NCI-H128 (cell line): ENCODE data around the gene GNLY.

Experiments
- DNase-seq: peaks from one replicate; lab custom pipeline; 2025; ENCODE audit not compliant: unreplicated experiment; lab: John Stamatoyannopoulos, UW

GNLY gene

DNA sequence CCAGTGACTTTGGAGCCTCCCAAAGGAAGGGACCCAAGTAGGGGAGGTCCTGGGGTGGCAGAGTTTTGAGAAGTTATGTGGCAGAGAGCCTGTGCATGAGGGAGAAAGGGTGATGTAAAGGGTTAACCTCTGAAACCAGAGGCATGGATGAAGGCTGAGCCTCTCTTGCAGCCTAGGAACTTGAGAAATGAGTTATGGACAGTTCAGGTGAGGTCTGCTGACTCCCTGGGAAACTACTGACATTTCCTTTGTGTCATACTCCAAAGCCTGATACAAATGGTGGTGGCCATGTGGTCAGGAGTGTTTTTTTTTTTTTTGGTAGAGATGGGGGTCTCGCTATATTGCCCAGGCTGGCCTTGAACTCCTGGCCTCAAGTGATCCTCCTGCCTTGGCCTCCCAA, 12.4 kb upstream of the GNLY start:
- DNase-seq = no peak

DNA sequence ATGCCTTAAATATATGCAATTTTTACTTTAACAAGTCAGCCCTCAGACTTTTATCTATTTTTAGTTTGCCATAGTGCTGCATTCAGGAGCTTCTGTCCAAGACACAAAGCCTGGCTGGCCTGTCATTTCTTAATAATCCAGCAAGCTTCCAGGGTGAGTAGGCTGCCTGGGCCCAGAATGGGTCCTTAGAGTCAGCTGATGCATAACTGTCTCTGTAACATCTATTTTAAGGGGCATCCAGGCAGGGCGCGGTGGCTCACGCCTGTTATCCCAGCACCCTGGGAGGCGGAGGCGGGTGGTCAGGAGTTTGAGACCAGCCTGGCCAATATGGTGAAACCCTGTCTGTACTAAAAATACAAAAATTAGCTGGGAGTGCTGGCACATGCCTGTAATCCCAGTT, 11.8 kb upstream of the GNLY start:
- DNase-seq = no peak

DNA sequence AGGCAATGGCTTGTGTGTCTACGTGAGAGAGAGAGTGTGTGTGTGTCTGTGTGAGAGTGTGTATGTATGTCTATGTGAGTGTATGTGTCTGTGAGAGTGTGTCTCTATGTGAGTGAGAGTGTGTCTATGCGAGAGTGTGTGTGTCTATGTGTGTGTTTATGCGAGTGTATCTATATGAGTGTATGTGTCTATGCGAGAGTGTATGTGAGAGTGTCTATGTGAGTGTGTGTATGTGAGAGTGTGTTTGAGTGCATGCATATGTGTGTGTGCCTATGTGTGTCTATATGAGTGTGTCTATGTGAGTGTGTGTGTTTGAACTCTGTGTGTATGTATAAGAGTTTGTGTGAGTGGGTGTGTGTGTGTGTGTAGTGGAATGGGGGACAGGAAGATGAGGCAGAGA, 9.8 kb upstream of the GNLY start:
- DNase-seq = no peak

DNA sequence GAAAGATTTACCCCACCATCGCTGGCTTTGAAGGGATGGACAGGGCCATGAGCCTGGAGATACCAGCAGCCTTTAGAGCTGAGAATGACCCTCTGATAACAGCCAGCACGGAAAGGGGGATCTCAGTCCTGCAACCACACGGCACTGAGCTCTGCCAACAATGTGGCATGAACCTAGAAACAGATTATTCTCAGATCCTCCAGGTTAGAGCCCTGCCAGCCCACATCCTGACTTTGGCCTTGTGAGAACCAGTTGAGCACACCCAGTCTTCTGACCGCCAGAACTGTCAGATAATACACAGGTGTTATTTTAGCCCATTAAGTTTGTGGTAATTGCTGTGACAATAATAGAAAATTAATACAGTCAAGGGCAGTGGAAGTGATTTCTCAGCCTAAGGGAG, 9.4 kb upstream of the GNLY start:
- DNase-seq = no peak

DNA sequence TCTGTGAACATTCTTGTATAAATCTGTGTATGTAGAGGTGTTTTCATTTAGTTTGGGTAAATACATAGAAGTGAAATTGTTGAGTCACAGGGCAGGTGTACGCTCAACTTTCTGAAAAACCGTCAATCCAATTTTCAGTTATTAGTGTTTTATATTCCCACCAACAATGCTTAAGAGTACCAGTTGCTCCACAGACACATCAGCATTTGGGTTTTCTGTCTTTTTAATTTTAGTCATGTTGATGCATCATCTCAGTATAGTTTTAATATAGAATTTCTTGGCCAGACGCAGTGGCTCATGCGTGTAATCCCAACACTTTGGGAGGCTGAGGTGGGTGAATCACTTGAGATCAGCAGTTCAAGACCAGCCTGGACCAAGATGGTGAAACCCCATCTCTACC, 3.2 kb upstream of the GNLY start:
- no peak for DNase-seq

DNA sequence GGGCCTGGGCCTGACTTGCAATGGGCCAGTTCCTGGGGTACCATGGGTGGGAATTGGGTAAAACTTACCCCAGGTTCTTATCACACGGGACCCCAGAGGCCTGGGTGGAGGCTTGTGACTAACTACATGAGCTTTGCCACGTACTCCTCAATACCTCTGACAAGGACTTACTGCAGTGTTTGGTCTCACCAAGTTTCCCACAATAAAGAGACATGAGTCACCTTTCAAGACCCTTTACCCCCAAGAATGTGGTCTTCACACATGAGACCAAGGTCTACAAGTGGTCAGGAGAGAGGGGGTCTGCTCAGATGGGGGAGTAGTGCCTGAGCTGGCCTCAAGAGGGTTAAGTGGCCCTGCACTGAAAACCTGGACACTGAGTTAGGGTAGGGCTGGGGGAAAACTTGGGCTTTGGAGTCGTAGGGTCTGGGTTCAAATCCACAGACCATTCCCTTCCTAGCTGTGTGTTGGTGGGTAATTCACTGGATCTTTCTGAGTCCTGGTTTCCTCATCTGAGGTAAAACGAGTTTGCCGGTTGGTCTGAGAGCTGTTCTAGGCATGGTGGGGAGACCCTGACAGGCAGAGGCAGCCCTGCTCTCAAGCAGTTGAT, 2.0 kb upstream of the GNLY start:
- no peak for DNase-seq

DNA sequence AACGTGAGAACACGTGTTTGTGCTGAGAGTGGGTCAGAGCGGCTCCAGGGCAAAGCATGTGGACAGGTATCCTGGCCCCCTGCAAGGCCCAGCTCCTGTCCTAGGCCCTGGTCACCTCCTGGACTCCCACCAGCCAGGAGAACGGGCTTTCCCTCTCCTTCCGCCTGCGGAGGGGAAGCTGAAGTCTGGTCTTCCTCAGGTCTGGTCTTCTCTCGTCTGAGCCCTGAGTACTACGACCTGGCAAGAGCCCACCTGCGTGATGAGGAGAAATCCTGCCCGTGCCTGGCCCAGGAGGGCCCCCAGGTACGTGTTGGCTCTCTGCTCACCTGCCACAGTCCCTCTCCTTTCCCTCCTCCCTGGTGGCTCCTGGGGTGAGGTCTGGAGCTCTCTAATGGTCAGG, 963 bp downstream of the GNLY start:
- no peak for DNase-seq

DNA sequence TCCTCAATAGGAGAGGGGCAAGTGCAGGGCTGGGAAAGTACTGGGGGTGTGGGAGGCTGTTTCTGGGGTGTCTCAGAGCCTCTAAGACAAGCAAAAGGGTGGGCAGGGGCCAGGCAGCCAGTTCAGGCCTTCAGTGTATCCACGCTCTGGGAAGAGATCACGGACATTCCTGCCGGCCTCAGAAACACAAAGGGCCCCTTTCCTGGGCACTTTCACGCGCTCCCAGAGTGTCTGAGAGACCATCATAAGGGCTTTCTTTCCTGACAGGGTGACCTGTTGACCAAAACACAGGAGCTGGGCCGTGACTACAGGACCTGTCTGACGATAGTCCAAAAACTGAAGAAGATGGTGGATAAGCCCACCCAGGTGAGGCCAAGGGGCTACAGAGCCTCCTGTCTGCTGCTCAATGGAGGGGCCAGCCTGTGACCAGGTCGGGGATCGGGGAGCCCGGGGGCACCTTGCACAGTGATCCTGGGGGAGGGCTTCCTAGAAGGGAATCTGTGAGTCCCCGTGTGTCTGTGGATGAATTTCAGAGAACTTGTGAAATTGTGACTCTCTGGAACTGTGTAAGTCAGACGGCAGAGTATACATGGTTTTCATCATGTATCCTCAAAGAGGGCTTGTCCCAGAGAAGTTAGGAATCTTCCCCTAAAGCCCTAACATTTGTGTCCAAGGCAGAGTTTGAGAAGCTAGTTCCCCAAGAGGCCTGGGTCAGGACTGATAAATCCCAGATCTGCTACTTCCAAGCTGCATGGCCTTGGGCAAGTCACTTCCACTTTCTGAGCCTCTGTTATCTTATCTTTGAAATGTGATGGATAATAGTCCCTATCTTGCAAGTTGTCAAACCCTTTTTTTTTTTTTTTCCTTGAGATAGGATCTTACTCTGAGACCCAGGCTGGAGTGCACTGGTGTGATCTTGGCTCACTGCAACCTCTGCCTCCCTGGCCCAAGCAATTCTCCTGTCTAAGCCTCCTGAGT, 1.8 kb downstream of the GNLY start:
- DNase-seq = no peak

DNA sequence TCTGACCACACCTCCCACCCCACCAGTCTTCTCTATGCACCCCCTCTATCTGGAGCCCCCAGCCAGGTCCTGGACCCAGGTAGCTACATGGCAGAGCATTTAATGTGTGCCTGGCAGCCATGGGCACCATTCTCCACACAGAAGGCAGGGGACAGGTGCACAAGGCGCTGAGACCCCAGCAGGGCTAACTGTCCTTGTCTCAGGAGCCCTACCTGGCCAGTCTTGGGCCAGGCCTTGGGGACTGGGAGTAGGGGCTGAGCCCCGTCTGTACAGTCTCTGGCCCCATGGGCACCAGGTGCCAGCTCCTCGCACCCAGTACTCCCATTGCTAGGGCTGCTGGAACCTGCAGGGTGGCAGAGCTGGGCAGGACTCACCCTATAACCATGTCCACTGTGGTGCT, 2.9 kb downstream of the GNLY start:
- no peak for DNase-seq

DNA sequence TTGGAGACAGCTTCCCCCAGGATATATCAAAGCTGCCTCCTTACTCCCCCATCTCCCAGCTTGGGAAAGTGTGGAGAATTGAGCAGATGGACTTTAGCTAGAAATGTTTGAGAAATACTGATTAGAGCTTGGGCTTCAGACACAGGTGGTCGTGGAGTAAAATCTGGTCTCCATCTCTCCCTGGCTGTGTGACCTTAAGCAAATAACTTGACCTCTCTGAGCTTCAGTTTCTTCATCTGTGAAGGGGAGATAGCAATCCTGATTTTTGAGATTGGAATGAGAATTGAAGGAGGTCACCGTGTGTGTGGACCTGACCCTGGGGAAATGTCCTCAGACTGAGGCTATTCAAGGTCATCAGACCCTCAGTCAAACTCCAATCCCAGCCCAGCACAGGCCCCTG, 3.6 kb downstream of the GNLY start:
- DNase-seq = no peak

DNA sequence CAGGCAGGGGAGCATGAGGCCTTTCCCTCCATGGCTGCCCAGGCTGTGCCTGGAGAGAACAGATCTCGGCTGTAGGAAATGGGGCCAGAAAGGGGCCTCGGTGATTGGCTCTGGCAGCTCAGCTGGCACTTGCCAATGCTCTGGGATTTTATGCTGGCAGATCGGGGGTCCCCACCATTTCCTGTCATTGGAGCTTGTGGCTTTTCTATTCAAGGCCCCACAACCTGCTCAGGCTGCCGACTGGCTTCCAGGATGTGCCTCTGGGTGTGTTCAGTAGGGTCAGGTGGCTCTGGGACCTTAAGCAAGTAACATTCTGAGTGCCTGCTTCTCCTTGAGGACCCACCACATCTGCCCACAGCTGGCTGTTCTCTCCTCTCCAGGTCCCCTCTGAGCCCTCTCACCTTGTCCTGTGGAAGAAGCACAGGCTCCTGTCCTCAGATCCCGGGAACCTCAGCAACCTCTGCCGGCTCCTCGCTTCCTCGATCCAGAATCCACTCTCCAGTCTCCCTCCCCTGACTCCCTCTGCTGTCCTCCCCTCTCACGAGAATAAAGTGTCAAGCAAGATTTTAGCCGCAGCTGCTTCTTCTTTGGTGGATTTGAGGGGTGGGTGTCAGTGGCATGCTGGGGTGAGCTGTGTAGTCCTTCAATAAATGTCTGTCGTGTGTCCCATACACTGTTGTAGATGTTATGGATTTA, 4.2 kb downstream of the GNLY start:
- no peak for DNase-seq

DNA sequence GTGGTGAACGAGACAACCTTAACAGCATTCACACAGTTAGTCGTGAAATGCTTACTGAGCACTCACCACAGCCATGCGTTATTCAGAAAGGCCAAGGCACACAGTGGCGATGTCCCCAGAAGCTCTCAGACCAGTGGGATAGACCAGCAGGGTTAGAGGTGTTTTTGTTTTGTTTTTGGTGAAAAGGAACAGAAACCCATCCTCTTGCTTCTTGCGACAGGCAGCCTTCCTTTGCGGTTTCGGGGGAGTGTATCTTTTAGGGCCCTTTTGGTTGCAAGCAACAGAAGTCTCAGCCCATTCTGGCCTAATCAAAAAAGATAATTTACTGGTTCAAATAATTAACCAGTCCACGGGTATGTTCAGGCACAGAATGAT, 4.7 kb downstream of the GNLY start:
- no peak for DNase-seq

DNA sequence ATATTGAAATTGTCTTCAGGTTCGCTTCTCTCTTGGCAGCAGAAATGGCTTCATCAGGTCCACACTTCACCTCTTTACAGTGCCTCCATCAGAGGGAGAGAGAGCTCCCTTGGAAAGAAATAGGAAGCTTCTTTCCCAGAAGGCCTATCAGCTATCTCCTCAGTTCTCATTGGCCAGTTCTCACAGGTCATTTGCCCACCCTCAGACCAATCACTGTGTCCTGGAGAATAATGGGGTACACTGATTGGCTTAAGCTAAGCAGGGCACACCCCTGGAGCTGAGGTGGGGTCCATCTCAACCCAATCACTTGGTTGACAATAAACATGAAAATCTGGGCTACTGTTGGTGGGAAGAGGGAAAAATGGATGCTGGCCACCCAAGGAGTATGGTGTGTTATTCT, 5.2 kb downstream of the GNLY start:
- DNase-seq = no peak

DNA sequence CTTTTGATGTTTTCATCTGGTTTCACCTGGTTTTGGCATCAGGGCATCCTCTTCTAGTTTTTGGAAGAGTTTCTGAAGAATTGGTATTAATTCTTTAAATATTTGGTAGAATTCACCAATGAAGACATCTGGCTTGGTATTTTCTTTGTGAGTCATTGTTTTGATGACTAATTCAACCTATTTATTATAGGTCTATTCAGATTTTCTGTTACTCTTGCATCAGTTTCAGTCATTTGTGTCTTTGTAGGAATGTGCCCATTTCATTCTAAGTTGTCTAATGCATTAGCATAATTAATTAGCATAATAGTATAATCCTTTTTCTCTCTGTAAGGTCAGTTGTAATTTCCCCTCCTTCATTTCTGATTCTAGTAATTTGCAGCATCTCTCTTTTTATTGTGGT, 8.0 kb downstream of the GNLY start:
- DNase-seq = no peak

DNA sequence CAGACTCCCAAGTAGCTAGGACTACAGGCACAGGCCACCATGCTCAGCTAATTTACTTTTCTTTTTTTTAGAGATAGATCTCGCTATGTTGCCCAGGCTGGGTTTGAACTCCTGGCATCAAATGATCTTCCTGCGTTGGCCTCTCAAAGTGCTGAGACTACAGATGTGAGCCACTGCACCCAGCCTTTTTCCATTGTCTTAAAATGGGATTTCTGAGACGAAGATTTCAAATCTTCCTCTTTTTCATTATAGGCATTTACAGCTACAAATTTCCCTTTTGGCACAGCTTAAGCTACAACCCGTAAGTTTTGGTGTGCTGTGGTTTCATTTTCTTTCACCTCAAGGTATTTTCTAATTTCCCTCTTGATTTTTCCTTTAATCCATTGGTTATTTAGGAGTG, 8.6 kb downstream of the GNLY start:
- DNase-seq = no peak

DNA sequence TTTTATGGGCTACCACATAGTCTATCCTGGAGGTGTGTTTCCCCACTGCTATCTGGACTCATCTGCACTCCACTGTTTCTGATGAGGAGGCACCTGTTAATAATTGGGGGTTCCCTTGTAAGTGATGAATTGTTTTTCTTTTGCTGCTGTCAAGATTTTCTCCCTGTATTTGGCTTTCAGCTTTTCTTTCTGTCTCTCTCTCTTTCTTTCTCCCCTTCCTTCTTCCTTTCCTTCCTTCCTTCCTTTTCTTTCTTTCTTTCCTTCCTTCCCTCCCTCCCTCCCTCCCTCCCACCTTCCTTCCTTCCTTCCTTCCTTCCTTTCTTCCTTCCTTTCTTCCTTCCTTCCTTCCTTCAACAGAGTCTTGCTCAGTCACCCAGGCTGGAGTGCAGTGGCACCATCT, 9.2 kb downstream of the GNLY start:
- no peak for DNase-seq

DNA sequence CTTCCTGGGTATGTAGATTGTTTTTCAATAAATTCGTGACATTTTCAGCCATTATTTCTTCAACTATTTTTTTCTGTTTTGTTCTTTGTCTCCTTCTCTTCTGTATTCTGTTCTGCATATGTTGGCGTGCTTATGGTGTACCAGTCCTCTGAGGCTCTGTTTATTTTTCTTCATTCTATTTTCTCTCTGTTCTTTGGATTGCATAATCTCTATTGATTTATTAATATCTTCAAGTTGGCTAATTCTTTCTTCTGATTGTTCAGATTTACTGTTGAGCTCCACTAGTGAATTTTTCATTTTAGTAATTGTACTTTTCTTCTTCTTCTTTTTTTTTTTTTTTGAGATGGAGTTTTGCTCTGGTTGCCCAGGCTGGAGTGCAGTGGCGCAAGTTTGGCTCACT, 9.9 kb downstream of the GNLY start:
- no peak for DNase-seq

DNA sequence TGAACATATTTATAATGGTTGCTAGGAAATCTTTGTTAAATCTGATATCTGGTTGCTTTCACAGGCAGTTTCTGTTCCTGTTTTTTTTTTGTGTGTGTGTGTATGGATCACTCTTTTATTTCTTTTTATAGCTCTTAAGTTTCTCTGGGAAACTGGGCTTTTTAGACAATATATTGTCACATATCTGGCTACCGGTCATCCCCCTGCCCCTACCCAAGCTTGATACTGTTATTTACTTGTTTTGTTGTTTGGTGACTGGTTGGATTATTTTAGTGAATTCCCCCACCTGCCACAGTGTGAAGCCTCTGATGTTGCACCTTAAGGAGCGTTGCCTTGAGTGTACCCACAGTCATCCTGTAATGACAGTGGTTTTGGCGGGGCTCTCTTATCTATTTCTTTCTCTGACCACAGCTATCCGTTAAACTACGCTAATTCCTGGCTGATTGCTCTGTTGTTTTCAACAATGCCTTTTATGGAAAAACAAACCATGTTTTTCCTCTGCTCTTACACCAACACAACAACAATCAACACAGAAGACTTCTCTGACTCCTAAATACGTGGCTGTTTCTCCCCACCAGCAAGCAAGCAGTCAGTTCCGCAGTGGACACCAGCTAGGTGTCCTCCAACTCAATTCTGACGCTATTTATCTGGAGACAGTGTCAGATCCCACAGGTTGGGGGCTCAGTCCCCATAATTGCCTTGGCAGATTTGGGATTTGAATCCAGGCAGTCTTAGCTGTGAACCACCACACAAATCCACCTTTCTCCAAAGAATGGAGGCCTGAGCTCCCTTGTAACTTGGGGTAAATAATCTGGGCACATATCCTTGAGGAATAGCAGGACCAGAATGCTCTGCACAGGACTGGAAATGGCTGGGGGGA, 10.9 kb downstream of the GNLY start:
- no peak for DNase-seq

DNA sequence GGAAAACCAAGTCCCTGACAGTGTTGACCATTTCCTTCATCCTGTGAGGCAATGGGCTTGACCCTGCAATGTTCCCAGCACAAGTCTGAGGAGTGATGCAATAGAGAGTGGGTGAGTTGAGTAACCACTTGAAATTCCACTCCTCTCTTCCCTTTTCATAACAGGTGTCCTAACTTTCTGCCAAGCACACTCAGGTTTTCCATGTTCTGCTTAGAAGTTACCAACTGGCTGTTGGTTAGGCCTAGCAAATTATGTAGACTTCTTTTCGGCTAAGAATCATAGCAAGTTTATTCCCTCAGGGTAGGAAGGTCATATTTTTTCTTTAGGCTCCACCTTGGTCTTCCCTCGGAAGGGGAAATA, 11.5 kb downstream of the GNLY start:
- DNase-seq = no peak

DNA sequence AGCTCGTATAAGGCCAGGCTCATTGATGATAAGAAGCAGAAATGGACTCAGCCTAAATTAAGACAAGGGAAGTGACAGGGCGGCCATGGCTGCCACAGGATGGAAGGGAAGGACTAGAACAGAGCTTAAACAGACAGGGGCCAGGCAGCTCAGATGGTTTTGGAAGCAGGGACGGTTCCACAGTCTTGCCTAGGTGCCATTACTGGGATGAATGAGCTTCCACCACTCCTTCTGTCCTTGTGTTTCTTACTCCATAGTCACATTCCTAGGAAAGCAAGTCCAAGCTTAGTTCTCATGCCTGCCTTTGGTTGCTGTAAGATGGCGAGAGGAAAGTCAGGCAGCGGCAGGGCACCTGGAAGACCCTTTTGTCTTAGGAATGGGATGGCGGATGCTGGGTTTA, 11.9 kb downstream of the GNLY start:
- DNase-seq = no peak

DNA sequence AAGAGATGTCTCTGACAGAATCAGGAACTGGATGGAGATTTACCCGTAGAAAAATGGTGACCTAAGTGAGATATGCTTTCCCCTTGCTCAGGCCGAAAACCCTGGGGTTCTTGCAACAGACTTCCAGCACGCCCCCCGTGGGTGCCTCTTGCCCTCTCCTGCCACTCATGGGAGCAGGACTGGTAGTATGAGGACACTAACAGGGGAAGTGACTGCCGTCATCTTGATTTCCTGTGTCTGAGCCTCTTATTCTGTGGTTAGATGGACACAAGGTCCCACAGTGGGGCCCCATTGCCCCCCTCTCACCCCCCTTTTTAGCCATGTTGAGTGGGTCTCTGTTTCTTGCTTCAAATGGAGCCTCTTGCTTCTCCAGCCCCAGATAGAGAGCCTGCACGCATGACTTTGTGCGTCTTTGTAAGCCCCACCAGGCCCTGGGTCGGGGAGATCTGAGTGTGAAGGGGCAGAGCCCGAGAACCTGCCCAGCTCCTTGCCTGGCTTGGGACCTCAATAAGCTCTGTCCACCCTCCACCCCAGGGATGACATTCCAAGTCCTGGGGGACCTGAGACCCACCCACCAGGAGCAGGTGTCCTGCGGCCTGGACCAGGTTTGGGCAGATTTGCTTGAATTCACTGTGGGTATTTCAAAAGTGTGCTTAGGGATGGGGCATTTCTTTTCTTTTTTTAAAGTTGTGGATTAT, 12.6 kb downstream of the GNLY start:
- DNase-seq = no peak
